ENCODE measurements around the gene LONRF2.

GRCh38 chr2:100250645-100251044 is 71.7 kb downstream of the LONRF2 start:
- TF ChIP-seq POLR2A (IDR thresholded peaks at IDR 0.05; ENCODE audit: low read depth) (no peak), EP300 (IDR thresholded peaks at IDR 0.05) (no peak)
- TF ChIP-seq, protein P1, sequence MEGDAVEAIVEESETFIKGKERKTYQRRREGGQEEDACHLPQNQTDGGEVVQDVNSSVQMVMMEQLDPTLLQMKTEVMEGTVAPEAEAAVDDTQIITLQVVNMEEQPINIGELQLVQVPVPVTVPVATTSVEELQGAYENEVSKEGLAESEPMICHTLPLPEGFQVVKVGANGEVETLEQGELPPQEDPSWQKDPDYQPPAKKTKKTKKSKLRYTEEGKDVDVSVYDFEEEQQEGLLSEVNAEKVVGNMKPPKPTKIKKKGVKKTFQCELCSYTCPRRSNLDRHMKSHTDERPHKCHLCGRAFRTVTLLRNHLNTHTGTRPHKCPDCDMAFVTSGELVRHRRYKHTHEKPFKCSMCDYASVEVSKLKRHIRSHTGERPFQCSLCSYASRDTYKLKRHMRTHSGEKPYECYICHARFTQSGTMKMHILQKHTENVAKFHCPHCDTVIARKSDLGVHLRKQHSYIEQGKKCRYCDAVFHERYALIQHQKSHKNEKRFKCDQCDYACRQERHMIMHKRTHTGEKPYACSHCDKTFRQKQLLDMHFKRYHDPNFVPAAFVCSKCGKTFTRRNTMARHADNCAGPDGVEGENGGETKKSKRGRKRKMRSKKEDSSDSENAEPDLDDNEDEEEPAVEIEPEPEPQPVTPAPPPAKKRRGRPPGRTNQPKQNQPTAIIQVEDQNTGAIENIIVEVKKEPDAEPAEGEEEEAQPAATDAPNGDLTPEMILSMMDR (IDR thresholded peaks at IDR 0.05): no peak

Data from esophagus muscularis mucosa (tissue), 4 donors.